Kidney epithelial cell (primary cell): ENCODE measurements around the gene PYROXD2. TPM values are rescaled to one million over a fixed set of nuclear protein-coding genes. Genes with fewer than 3 reads are reported as not detected.
A peak's percentile ranks its signal among the peaks of the same experiment; 100 is the strongest.
"Not testable (repeated sequence)": the region's sequence is repeated elsewhere in the genome, so short reads cannot be mapped to it uniquely, and the experiment has no call there.

ENCODE experiments used
- DNase-seq: peaks from one replicate; pipeline ENCODE4 v3.0.0-alpha.2; 2010; ENCODE audit warnings: low read depth
- H3K27me3 ChIP-seq: 2 replicates; pipeline ENCODE4 v1.6.0; 2011; ENCODE audit warnings: low read length; ENCODE audit not compliant: control insufficient read depth, insufficient read depth
- H3K36me3 ChIP-seq: 2 replicates; pipeline ENCODE4 v1.5.1; 2011; ENCODE audit warnings: low read length; ENCODE audit not compliant: control insufficient read depth, insufficient read depth
- H3K4me3 ChIP-seq: 2 replicates; pipeline ENCODE4 v1.5.1; 2011; ENCODE audit warnings: low read depth, mild to moderate bottlenecking, control low read depth, low read length
- CTCF ChIP-seq: IDR thresholded peaks from 2 replicates; pipeline ENCODE4 v1.5.1; 2011; ENCODE audit warnings: mild to moderate bottlenecking, moderate library complexity, low read length, control low read depth, inconsistent platforms; ENCODE audit not compliant: insufficient read depth, poor library complexity, severe bottlenecking
- total RNA-seq: library from RNA; depleted of rRNA; stranded (reverse); fragments of >200 nt; gene quantifications from 2 replicates; pipeline ENCODE4 v1.2.3, GENCODE V29; 2015

The PYROXD2 gene
- total RNA-seq, 1 donor from 2014 or later, result 5.8 TPM

GRCh38 chr10:98349508-98349922 is 65.5 kb downstream of the PYROXD2 start:
- Histone ChIP-seq H3K36me3 (no peaks in the 10 kb centered on the region), H3K27me3 (peaks cover 3% of the 10 kb centered on the region), H3K4me3 (no peak overlapping the region)
- peak; percentile 19 for DNase-seq
- no peak for TF ChIP-seq CTCF

GRCh38 chr10:98346847-98347246 is 68.1 kb downstream of the PYROXD2 start:
- H3K27me3 ChIP-seq, result no peaks in the 10 kb centered on the region
- H3K36me3 ChIP-seq, result no peaks in the 10 kb centered on the region
- no peak overlapping the region for H3K4me3 ChIP-seq
- TF ChIP-seq CTCF, result no peak
- DNase-seq, result no peak

GRCh38 chr10:98344589-98345038 is 70.4 kb downstream of the PYROXD2 start:
- DNase-seq, result no peak
- Histone ChIP-seq H3K27me3 (no peaks in the 10 kb centered on the region), H3K36me3 (no peaks in the 10 kb centered on the region), H3K4me3 (no peak overlapping the region)
- no peak for TF ChIP-seq CTCF

GRCh38 chr10:98341701-98342100 is 73.3 kb downstream of the PYROXD2 start:
- not testable (repeated sequence) for H3K36me3 ChIP-seq, H3K27me3 ChIP-seq, H3K4me3 ChIP-seq, DNase-seq

- no peak for DNase-seq
- H3K36me3 ChIP-seq, result no peaks in the 10 kb centered on the region
- no peak for TF ChIP-seq CTCF
- no peak overlapping the region for H3K4me3 ChIP-seq
- H3K27me3 ChIP-seq, result no peaks in the 10 kb centered on the region
Measured at GRCh38 chr10:98340940-98341310, 74.1 kb downstream of the PYROXD2 start.

- Histone ChIP-seq H3K36me3 (no peaks in the 10 kb centered on the region), H3K4me3 (no peak overlapping the region), H3K27me3 (no peaks in the 10 kb centered on the region)
- no peak for DNase-seq
- TF ChIP-seq CTCF, result no peak
Measured at GRCh38 chr10:98340261-98340939, 74.6 kb downstream of the PYROXD2 start.
